ENCODE measurements around the gene SHOX.
A peak's percentile ranks its signal among the peaks of the same experiment; 100 is the strongest.
"Not testable (repeated sequence)": the region's sequence is repeated elsewhere in the genome, so short reads cannot be mapped to it uniquely, and the experiment has no call there.

The SHOX gene

DNA sequence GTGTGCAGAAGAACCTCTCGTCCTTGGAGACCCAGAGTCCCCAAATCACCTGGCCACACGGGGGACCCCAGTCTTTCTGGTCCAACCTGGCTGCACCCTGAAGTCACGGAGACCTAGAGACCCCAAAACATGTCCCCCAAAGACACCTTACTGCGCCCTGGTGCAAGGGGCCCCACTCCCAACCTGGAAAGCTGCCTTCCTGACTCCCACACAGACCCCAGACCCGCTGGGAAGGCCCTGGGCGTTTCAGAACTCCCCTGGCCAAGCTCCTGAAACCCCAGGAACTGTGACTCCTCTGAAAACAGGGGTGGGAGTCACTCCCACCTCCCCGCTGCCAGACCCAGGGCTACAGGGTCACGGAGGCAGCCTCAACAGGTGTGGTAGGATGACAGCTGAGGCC, 12.7 kb upstream of the SHOX start:
- Mint-ChIP-seq H3K27ac (no peak overlapping the region), H3K4me3 (no peak overlapping the region), H3K4me1 (peaks cover 6% of the 10 kb centered on the region), H3K9me3 (peaks cover 0 to 7% of the 10 kb centered on the region in 2 donors), H3K27me3 (peaks cover 53% of the 10 kb centered on the region)
- ATAC-seq (no peak), DNase-seq (no peak)

DNA sequence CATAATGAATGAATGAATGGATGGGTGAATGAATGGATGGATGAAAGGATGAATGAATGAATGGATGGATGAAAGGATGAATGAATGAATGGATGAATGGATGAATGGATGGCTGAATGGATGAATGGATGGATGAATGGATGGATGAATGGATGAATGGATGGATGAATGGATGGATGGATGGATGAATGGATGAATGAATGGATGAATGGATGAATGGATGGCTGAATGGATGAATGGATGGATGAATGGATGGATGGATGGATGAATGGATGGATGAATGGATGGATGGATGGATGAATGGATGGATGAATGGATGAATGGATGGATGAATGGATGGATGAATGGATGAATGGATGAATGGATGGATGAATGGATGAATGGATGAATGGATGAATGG, 12.3 kb upstream of the SHOX start:
- not testable (repeated sequence) for H3K4me3 Mint-ChIP-seq, DNase-seq, ATAC-seq, H3K27ac Mint-ChIP-seq, H3K9me3 Mint-ChIP-seq
- Mint-ChIP-seq H3K27me3 (peaks cover 57% of the 10 kb centered on the region), H3K4me1 (peaks cover 10% of the 10 kb centered on the region)

DNA sequence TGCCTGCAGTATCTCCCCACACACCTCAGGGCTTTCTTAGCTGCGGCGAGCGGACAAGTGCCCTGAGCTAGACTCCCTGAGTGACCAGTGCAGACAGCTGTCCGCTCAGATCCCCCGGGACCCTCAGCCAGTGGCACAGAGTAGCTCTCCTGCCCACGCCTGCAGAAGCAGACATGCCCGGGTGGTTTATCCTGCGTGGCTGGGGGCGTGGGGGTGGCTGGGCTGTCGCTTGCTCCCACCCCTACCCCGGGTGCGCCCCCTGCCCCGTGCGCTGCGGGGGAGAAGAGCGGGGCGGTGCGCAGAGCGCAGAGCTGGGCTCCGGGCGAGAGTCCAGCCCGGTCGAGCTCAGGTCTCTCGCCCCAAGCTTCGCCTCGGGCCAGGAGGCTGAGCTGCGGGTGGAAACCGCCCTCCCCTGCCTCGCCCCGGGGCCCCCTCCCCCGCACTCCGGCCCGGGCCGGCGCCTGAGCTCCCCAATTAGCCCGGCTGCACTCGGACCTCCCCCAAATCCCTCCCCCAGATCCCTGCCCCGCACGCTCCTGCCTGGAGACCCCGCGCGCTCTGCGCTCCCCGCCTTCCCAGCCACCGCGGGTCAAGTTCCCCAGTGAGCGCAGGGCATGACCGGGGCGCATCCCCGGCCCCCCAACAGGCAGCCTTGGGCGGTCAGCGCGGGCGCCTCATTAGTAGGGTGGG, 11.7 kb upstream of the SHOX start:
- Mint-ChIP-seq H3K4me3 (no peak overlapping the region), H3K9me3 (peaks cover 0 to 7% of the 10 kb centered on the region in 2 donors), H3K4me1 (peaks cover 13% of the 10 kb centered on the region), H3K27ac (no peak overlapping the region), H3K27me3 (peaks cover 62% of the 10 kb centered on the region)
- DNase-seq (no peak), ATAC-seq (peak; percentile 29)

DNA sequence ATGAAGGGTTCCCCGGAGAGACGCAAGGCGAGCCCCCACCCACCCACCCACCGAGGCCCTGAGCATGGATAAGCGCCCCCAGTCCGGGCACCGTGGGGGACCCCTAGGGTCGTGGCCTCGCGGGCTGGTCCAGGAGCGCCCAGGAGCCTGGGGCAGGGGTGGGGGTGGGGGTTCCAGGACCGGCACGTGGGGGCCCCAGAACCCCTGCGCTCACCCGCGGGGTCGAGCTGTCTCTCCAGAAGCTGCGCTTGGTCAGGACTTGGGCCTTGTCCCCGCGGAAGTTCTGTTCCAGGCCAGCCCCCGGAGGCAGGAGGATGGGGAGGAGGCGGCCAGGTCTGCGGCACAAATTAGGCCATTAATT, 11.2 kb upstream of the SHOX start:
- Mint-ChIP-seq H3K27ac (no peak overlapping the region), H3K4me1 (peaks cover 13% of the 10 kb centered on the region), H3K27me3 (peaks cover 59% of the 10 kb centered on the region), H3K4me3 (no peak overlapping the region), H3K9me3 (peaks cover 0 to 7% of the 10 kb centered on the region in 2 donors)
- ATAC-seq: peak; percentile 36
- no peak for DNase-seq

DNA sequence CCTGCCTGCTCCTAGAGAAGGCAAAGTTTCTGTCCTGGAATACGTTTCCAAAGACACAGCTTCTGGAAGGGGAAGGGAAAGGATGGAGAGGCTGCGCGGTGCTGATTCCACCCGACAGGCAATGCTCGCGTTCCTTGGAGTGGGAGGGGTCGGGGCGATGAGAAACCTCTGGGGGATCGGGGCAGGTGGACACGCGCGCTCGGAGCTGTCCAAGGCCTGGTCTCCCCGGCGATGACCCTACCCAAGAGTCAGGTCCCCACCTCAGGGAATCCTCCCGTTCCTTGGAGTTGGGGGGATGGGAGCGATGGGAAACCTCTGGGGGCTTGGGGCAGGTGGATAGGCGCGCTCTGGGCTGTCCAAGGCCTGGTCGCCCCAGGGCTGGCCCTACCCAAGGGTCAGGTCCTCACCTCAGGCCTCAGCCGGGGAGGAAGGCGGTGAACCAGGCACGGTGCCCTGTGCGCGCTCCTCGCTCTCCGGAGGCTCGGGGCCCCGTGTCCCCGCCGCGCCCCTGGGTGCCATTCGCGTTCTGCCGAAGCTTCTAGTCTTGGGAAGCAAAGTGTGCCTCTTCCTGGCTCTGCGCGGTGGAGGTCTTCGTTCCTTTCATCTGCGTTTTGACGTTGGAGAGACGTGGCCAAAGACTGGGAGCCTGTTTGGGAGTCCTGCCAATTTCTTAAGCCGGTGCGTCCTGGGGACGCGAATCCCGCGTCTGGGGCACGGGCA, 10.6 kb upstream of the SHOX start:
- no peak overlapping the region for H3K27ac Mint-ChIP-seq
- H3K27me3 Mint-ChIP-seq: peaks cover 60% of the 10 kb centered on the region
- DNase-seq: no peak
- H3K4me3 Mint-ChIP-seq: no peak overlapping the region
- peaks cover 13% of the 10 kb centered on the region for H3K4me1 Mint-ChIP-seq
- no peak for ATAC-seq
- H3K9me3 Mint-ChIP-seq: peaks cover 0 to 7% of the 10 kb centered on the region in 2 donors

DNA sequence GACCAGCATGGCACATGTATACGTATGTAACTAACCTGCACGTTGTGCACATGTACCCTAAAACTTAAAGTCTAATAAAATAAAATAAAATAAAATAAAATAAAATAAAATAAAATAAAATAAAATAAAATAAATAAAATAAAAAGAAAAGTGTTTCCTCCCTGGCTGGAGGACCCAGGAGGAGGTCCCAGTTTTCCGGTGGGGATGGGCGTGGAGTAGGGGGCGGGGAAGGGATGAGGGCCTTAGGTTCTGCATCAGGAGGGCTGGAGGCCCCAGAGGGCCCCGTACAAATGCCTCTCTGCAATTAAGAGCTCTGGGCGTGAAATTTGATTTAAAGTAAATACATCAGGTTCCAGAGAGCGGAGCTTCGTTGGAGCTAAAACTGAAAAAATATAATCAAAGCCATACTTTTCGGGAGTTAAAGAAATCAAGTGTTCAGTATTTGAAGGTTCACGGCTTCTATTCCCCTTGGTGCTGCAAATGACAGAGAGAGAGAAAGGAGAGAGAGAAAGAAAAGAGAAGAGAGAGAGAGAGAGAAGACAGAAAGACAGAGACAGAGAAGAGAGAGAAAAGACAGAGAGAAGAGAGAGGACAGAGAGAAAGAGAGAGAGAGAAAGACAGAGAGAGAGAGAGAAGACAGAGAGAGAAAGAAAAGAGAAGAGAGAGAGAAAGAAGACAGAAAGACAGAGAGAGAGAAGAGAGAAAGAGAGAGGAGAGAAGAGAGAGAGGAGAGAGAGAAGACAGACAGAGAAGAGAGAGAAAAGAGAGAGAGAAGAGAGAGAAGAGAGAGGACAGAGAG, 8.7 kb upstream of the SHOX start:
- peaks cover 16% of the 10 kb centered on the region for H3K4me1 Mint-ChIP-seq
- peak overlapping the region in 1 of 2 donors; percentile 9 for H3K27ac Mint-ChIP-seq
- ATAC-seq: no peak
- DNase-seq: no peak
- H3K4me3 Mint-ChIP-seq: no peak overlapping the region
- peaks cover 7 to 15% of the 10 kb centered on the region in 2 donors for H3K9me3 Mint-ChIP-seq
- H3K27me3 Mint-ChIP-seq: peaks cover 79% of the 10 kb centered on the region

DNA sequence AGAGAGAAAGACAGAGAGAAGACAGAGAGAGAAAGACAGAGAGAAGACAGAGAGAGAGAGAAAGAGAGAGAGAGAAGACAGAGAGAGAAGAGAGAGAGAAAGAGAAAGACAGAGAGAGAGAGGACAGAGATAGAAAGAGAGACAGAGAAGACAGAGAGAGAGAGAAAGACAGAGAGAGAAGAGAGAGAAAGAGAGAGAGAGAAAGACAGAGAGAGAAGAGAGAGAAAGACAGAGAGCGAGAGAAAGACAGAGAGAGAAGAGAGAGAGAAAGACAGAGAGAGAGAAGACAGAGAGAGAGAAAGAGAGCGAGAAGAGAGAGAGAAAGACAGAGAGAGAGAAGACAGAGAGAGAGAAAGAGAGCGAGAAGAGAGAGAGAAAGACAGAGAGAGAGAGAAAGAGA, 7.8 kb upstream of the SHOX start:
- DNase-seq, H3K27ac Mint-ChIP-seq, H3K4me3 Mint-ChIP-seq, ATAC-seq: not testable (repeated sequence)
- peaks cover 9 to 16% of the 10 kb centered on the region in 2 donors for H3K9me3 Mint-ChIP-seq
- peaks cover 22% of the 10 kb centered on the region for H3K4me1 Mint-ChIP-seq
- peaks cover 81% of the 10 kb centered on the region for H3K27me3 Mint-ChIP-seq

DNA sequence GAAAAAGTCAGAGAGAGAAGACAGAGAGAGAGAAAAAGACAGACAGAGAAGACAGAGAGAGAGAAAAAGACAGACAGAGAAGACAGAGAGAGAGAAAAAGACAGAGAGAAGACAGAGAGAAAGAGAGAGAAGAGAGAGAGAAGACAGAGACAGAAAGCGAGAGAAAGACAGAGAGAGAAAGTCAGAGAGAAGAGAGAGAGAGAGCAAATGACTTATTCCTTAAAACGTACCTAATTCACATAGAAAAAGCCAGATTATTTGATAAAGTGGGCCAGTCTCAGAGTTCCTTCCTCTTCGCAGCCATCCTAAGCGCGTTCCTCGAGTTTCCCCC, 7.4 kb upstream of the SHOX start:
- Mint-ChIP-seq H3K4me3 (peak overlapping the region in 1 of 2 donors; percentile 1), H3K9me3 (peaks cover 9 to 12% of the 10 kb centered on the region in 2 donors), H3K4me1 (peaks cover 23% of the 10 kb centered on the region), H3K27me3 (peaks cover 81% of the 10 kb centered on the region), H3K27ac (no peak overlapping the region)
- no peak for ATAC-seq
- no peak for DNase-seq

DNA sequence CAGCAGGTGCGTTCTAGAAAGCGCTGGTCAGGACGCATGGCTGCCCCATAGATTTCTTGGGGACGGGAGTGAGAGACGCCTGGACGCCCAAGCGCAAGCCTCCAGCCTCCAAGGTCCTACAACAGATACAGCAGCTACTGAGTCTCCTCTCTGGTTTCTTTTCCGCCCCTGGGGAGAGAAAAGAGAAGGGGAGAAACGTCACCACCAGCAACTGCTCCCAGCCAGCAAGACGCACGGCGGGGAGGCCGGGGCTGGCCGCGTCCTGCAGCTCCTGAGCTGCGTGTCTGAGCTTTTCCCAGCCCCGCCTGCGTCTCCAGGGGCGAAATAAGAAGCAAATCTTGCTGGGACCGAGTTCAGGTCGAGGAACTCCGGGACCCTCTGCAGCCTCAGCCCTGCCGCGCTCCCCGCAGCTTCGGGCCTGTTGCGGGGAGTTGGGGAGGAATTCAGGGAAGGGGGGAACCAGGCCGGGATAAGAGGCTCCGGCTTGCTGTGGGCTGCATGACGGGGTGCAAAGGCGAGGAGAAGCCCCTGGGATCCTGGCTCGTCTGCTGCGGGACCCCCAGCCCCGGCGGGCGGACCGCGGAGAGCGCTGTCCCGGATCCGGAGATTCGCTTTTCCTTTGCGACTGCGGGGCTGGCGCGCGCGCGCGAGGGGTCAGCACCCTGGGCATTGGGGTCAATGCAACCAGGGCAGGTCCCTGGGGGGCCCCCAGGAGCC, 6.8 kb upstream of the SHOX start:
- Mint-ChIP-seq H3K9me3 (peaks cover 9% of the 10 kb centered on the region in 2 donors), H3K4me1 (peaks cover 22% of the 10 kb centered on the region), H3K27me3 (peaks cover 81% of the 10 kb centered on the region), H3K4me3 (peak overlapping the region in 1 of 2 donors; percentile 5), H3K27ac (no peak overlapping the region)
- DNase-seq (no peak), ATAC-seq (peak; percentile 64)

DNA sequence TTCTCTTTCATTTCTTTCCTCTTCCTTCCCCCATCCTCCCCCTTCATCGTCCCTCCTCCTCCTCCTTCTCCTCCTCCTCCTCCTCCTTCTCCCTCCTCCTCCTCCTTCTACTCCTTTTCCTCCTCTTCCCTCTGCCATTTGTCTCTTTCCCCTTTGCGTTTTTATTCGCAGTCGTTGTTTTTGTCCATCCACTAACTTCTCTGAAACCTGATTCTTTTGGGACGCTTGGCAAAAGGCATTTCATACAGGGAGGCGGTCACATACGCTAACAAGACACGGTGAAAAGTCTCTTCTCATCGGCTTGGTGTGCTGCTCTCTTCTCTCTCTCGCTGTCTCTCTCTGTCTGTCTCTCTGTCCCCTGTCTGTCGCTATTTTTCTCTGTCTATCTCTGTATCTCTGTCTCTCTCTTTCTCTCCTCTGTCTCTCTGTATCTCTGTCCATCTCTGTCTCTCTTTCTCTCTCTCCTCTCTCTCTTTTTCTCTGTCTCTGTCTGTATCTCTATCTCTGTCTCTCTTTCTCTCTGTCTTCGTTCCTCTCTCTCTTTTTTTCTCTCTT, 5.4 kb upstream of the SHOX start:
- Mint-ChIP-seq H3K27ac (no peak overlapping the region), H3K9me3 (peaks cover 9% of the 10 kb centered on the region in 2 donors), H3K4me3 (peak overlapping the region in 1 of 2 donors; percentile 32), H3K4me1 (peaks cover 22% of the 10 kb centered on the region), H3K27me3 (peaks cover 95% of the 10 kb centered on the region)
- ATAC-seq (no peak), DNase-seq (no peak)

DNA sequence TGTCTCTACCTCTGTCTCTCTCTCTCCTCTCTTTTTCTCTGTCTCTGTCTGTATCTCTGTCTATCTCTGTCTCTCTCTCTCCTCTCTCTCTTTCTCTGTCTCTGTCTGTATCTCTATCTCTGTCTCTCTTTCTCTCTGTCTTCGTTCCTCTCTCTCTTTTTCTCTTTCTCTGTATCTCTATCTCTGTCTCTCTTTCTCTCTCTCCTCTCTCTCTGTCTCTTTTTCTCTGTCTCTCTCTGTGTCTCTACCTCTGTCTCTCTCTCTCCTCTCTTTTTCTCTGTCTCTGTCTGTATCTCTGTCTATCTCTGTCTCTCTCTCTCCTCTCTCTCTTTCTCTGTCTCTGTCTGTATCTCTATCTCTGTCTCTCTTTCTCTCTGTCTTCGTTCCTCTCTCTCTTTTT, 4.5 kb upstream of the SHOX start:
- peaks cover 95% of the 10 kb centered on the region for H3K27me3 Mint-ChIP-seq
- not testable (repeated sequence) for H3K27ac Mint-ChIP-seq

DNA sequence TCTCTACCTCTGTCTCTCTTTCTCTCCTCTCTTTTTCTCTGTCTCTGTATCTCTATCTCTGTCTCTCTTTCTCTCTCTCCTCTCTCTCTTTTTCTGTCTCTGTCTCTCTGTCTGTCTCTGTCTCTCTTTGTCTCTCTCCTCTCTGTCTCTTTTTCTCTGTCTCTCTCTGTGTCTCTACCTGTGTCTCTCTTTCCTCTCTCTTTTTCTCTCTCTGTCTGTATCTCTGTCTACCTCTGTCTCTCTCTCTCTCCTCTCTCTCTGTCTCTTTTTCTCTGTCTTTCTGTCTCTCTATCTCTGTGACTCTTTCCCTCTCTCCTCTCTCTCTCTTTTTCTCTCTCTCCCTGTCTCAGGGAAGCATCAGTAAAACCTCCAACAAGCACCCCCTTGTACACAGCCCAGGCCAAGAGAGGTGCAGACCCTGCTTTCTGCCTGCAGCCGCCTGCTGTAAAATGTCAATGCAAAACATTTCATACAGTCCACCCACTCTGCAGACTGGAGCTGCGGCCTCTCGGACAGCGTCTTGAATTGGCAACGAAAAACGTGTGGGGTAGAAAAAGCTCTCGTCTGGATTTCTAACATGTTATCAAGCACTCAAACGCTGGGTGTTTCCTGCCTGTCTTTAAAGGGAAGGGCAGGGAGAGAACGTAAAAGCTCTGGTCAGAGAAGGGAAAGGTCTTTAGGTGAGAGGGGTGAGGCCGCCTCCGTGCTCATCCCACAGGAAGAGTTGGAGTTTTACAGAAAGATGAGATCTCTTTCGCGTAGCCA, 3.7 kb upstream of the SHOX start:
- Mint-ChIP-seq H3K27me3 (peaks cover 97% of the 10 kb centered on the region), H3K9me3 (peaks cover 9% of the 10 kb centered on the region in 2 donors), H3K4me1 (peaks cover 22% of the 10 kb centered on the region), H3K4me3 (no peak overlapping the region), H3K27ac (no peak overlapping the region)
- ATAC-seq (peak; percentile 50), DNase-seq (no peak)

More for the DNA sequence above, 4.5 kb upstream of the SHOX start:
- not testable (repeated sequence) for ATAC-seq, H3K9me3 Mint-ChIP-seq, DNase-seq, H3K4me3 Mint-ChIP-seq
- peaks cover 22% of the 10 kb centered on the region for H3K4me1 Mint-ChIP-seq

DNA sequence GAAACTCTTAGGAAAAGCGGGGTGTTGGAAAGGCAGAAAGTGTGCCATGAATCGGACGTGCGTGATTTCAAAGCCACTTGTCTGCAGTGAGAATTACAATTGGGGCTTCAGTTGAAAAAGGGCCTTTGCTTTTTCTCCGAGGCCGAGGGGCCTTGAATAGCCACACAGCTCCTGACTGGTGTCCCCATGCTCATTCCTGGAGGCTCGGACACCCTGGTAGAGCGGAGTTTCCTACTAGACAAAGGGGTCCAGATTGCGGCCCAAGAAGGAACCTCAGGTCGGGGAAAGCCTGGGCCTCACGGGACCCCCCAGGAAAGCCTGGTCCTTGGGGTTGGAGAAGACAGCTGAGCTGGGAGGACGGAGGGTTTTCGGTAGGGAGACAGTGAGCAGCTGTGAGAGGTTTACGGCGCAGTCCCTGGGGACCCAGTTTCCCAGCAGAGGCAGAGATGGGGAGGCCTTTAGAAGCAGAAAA, 3.0 kb upstream of the SHOX start:
- ATAC-seq (peak; percentile 56), DNase-seq (no peak)
- Mint-ChIP-seq H3K27ac (no peak overlapping the region), H3K9me3 (peaks cover 9% of the 10 kb centered on the region in 2 donors), H3K27me3 (peaks cover 97% of the 10 kb centered on the region), H3K4me1 (peaks cover 22% of the 10 kb centered on the region), H3K4me3 (no peak overlapping the region)

DNA sequence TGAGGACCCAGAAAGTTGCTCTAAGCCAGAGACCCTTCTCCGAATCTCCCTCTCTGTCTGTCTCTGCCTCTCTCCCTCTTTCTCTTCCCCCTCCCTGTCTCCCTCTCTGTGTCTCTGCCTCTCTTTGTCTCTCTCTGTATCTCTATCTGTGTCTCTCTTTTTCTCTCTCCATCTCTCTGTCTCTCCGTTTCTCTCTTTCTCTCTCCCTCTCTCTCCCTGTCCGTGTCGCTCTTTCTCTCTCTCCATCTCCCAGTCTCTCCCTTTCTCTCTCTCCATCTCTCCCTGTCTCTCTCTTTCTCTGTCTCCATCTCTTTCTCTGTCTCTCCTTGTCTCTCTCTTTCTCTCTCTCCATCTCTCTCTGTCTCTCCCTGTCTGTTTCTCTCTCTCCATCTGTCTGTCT, 2.6 kb upstream of the SHOX start:
- no peak overlapping the region for H3K4me3 Mint-ChIP-seq
- DNase-seq: no peak
- H3K27me3 Mint-ChIP-seq: peaks cover 97% of the 10 kb centered on the region
- peaks cover 9% of the 10 kb centered on the region in 2 donors for H3K9me3 Mint-ChIP-seq
- peaks cover 24% of the 10 kb centered on the region for H3K4me1 Mint-ChIP-seq
- ATAC-seq: no peak
- H3K27ac Mint-ChIP-seq: no peak overlapping the region

Measured in stimulated activated naive CD8-positive, alpha-beta T cell treated with anti-CD3 and anti-CD28 coated beads, Interleukin-15, amount 100 ng/mL, for 72 hours (primary cell).